ENCODE measurements around the gene BTN1A1. TPM values are rescaled to one million over a fixed set of nuclear protein-coding genes. Genes with fewer than 3 reads are reported as not detected.

The BTN1A1 gene
- total and polyA plus RNA-seq, 9 of the 15 experiments (the other 6 are each of a cell fraction or from before 2014, with no cell fraction given): 0.01 to 0.15 (median 0.06) TPM; not detected in 4

- TF ChIP-seq MGA (IDR thresholded peaks at IDR 0.05) (peak; percentile 48; the same call in 1 of the 2 replicates), REST (IDR thresholded peaks at IDR 0.05; ENCODE audit: borderline replicate concordance) (no peak), REST (CRISPR knock-in tag; IDR thresholded peaks at IDR 0.05; ENCODE audit: low read depth) (no peak), PML (IDR thresholded peaks at IDR 0.05; ENCODE audit: low read length) (0 out of 2 replicates have a peak, but pooled peaks have one; percentile 17), PCBP2 (IDR thresholded peaks at IDR 0.05; ENCODE audit: low read depth, low read length, poor library complexity, severe bottlenecking) (no peak), TEAD1 (CRISPR knock-in tag; IDR thresholded peaks at IDR 0.05) (no peak), HDGF (IDR thresholded peaks at IDR 0.05) (peak; percentile 26; the same call in 1 of the 2 replicates)
Measured at GRCh38 chr6:26478100-26478984, 21.8 kb upstream of the BTN1A1 start (continued).
